Measurements from ENCODE around the gene SLC1A2. TPM values are rescaled to one million over a fixed set of nuclear protein-coding genes. Genes with fewer than 3 reads are reported as not detected.

Gene SLC1A2
- total RNA-seq, 1 experiment from 2014 or later = 0.25 TPM

- Histone ChIP-seq H3K79me2 (ENCODE audit: insufficient read depth, low read length) (no peaks in the 10 kb centered on the region), H3K9me2 (ENCODE audit: insufficient read depth) (no peaks in the 10 kb centered on the region), H4K20me1 (ENCODE audit: insufficient read depth) (no peaks in the 10 kb centered on the region), H3K27me3 (ENCODE audit: insufficient read depth, low read length) (no peaks in the 10 kb centered on the region), H3K4me2 (ENCODE audit: low read length) (no peak overlapping the region), H2AFZ (ENCODE audit: low read depth, low read length, poor library complexity, severe bottlenecking) (no peak overlapping the region), H3K4me1 (ENCODE audit: control insufficient read depth in 1 of 2, insufficient read depth in 2 of 2, low read length in 2 of 2) (0 out of 4 replicates have a peak, but pooled peaks cover 0 to 3% of the 10 kb centered on the region in 2 experiments), H3K9ac (ENCODE audit: low read length) (no peak overlapping the region), H3K27ac (ENCODE audit: low read depth, low read length) (no peak overlapping the region), H3K36me3 (ENCODE audit: control insufficient read depth in 1 of 2, insufficient read depth in 2 of 2, low read length in 2 of 2) (no peaks in the 10 kb centered on the region), H3K4me3 (replicated peaks in 1 of 2; ENCODE audit: low read depth in 1 of 2, low read length in 2 of 2) (no peak overlapping the region), H3K9me3 (ENCODE audit: control insufficient read depth in 1 of 2, insufficient read depth in 1 of 2, low read depth in 1 of 2, low read length in 2 of 2) (no peaks in the 10 kb centered on the region)
- intact Hi-C loops (cut with micrococcal nuclease) = no loop called here
- ChIA-PET RAD21 (ENCODE audit: low non-redundant PET in 1 of 2, low total read pairs in 2 of 2, uncharacterized antibody in 2 of 2, unreplicated experiment in 2 of 2) (no interaction called here), CTCF (no interaction called here), POLR2A (no interaction called here)
- DNase-seq (ENCODE audit: low read depth, low spot score) = no peak
- no TSS peak for BruUV-seq (replicated peaks)
- TF ChIP-seq REST (IDR thresholded peaks at IDR 0.05; ENCODE audit: low read depth) (no peak), TCF7L2 (IDR thresholded peaks at IDR 0.05; ENCODE audit: borderline replicate concordance, extremely low read depth, insufficient read depth, insufficient read length) (no peak)
- ATAC-seq = no peak
Observed at GRCh38 chr11:35285471-35285870, 133.9 kb downstream of the SLC1A2 start.

GRCh38 chr11:35282221-35282882 is 137.0 kb downstream of the SLC1A2 start:
- H3K36me3 ChIP-seq (ENCODE audit: control insufficient read depth in 1 of 2, insufficient read depth in 2 of 2, low read length in 2 of 2) = no peaks in the 10 kb centered on the region
- no peaks in the 10 kb centered on the region for H3K79me2 ChIP-seq (ENCODE audit: insufficient read depth, low read length)
- no peaks in the 10 kb centered on the region for H3K27me3 ChIP-seq (ENCODE audit: insufficient read depth, low read length)
- H3K4me2 ChIP-seq (ENCODE audit: low read length) = no peak overlapping the region
- DNase-seq (ENCODE audit: low read depth, low spot score) (no peak), ATAC-seq (no peak)
- no peak overlapping the region for H2AFZ ChIP-seq (ENCODE audit: low read depth, low read length, poor library complexity, severe bottlenecking)
- H3K9me2 ChIP-seq (ENCODE audit: insufficient read depth) = no peaks in the 10 kb centered on the region
- H3K9ac ChIP-seq (ENCODE audit: low read length) = no peak overlapping the region
- RAD21 ChIA-PET (ENCODE audit: low non-redundant PET in 1 of 2, low total read pairs in 2 of 2, uncharacterized antibody in 2 of 2, unreplicated experiment in 2 of 2) = no interaction called here
- CTCF ChIA-PET = no interaction called here
- H3K4me3 ChIP-seq (replicated peaks in 1 of 2; ENCODE audit: low read depth in 1 of 2, low read length in 2 of 2) = no peak overlapping the region
- no peaks in the 10 kb centered on the region for H4K20me1 ChIP-seq (ENCODE audit: insufficient read depth)
- H3K27ac ChIP-seq (ENCODE audit: low read depth, low read length) = no peak overlapping the region
- no peaks in the 10 kb centered on the region for H3K4me1 ChIP-seq (ENCODE audit: control insufficient read depth in 1 of 2, insufficient read depth in 2 of 2, low read length in 2 of 2)
- BruUV-seq (replicated peaks) = no TSS peak
- H3K9me3 ChIP-seq (ENCODE audit: control insufficient read depth in 1 of 2, insufficient read depth in 1 of 2, low read depth in 1 of 2, low read length in 2 of 2) = no peaks in the 10 kb centered on the region
- intact Hi-C loops (cut with micrococcal nuclease) = no loop called here
- POLR2A ChIA-PET = no interaction called here
- TF ChIP-seq CTCF (IDR thresholded peaks at IDR 0.05 in 2 of 3, conservative IDR thresholded peaks at IDR 0.05 in 1 of 3; ENCODE audit: borderline replicate concordance in 1 of 3, insufficient read depth in 1 of 3, low read depth in 2 of 3, low read length in 2 of 3) = no peak
- no peak for TF ChIP-seq YY1 (IDR thresholded peaks at IDR 0.05; ENCODE audit: extremely low read depth, insufficient replicate concordance, low read depth, low read length)
- no peak for TF ChIP-seq JUND (IDR thresholded peaks at IDR 0.05)
- no peak for TF ChIP-seq CBX3 (IDR thresholded peaks at IDR 0.05; ENCODE audit: low read depth)
- no peak for TF ChIP-seq SRF (IDR thresholded peaks at IDR 0.05; ENCODE audit: low read depth)
- TF ChIP-seq RAD21 (IDR thresholded peaks at IDR 0.05; ENCODE audit: low read depth) = no peak
- no peak for TF ChIP-seq POLR2A (IDR thresholded peaks at IDR 0.05; ENCODE audit: borderline replicate concordance, extremely low read depth, insufficient read depth, insufficient read length)
- TF ChIP-seq SIN3A (IDR thresholded peaks at IDR 0.05; ENCODE audit: low read depth) = no peak
- TF ChIP-seq REST (IDR thresholded peaks at IDR 0.05; ENCODE audit: low read depth) = no peak

Measured in HCT116 (cell line).